Measurements from ENCODE around the gene PLXNA4.

The PLXNA4 gene

DNA sequence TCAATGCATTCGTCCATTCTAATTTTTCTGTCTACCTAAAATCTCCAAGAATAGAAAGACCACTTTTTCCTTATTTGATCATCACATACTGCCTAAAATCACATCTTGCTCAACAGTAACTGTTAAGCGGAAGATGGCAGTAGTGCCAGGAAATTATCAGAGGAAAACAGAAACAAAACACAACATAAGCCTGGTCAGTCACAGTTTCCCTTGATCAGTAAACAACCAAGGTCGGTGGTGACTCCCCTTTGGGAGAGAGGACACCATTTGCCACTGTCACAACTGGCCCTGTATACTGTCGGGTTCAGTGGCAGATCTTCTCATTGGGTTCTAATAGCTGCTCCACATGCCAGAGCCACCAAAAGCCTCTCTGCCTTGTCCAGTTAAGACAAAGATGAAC, 106.6 kb downstream of the PLXNA4 start:
- Histone ChIP-seq H3K4me3 (replicated peaks; ENCODE audit: insufficient read depth, low read length) (no peak overlapping the region), H3K27me3 (ENCODE audit: insufficient read depth, poor library complexity, severe bottlenecking) (peaks cover 3% of the 10 kb centered on the region), H3K27ac (replicated peaks) (no peak overlapping the region)
- TF ChIP-seq POLR2AphosphoS5 (IDR thresholded peaks at IDR 0.05; ENCODE audit: low read depth) (no peak), REST (IDR thresholded peaks at IDR 0.05; ENCODE audit: insufficient replicate concordance, low read depth) (no peak), SPI1 (IDR thresholded peaks at IDR 0.05; ENCODE audit: borderline replicate concordance, low read depth) (no peak), CTCF (IDR thresholded peaks at IDR 0.05; ENCODE audit: insufficient read depth, low read length) (no peak), GABPA (IDR thresholded peaks at IDR 0.05; ENCODE audit: low read depth) (no peak)
- no peak for DNase-seq (ENCODE audit: low read depth in 1 of 2, low spot score in 1 of 2)

DNA sequence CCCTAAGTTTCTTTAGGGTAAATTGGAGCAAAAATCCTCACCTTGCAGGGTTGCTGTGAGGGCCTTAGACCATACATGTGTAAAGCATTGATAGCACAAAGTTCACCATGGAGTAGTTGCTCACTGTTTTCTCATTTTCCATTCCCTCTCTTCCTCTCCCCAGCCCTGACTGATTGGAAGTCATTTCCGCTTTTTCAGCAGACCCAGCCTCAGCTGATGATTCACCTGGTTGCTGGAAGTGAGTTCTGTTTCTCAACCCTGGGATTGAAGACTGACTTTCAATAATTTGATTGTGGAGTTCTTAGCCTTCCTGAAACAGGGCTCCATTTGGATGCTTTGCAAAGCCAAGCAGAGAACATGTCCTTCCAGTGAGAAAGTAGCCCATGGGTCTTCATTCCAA, 107.0 kb downstream of the PLXNA4 start:
- H3K27ac ChIP-seq (replicated peaks) = no peak overlapping the region
- H3K4me3 ChIP-seq (replicated peaks; ENCODE audit: insufficient read depth, low read length) = no peak overlapping the region
- TF ChIP-seq REST (IDR thresholded peaks at IDR 0.05; ENCODE audit: insufficient replicate concordance, low read depth) (no peak), GABPA (IDR thresholded peaks at IDR 0.05; ENCODE audit: low read depth) (no peak), POLR2AphosphoS5 (IDR thresholded peaks at IDR 0.05; ENCODE audit: low read depth) (no peak), SPI1 (IDR thresholded peaks at IDR 0.05; ENCODE audit: borderline replicate concordance, low read depth) (no peak), CTCF (IDR thresholded peaks at IDR 0.05; ENCODE audit: insufficient read depth, low read length) (no peak)
- peaks cover 3% of the 10 kb centered on the region for H3K27me3 ChIP-seq (ENCODE audit: insufficient read depth, poor library complexity, severe bottlenecking)
- DNase-seq (ENCODE audit: low read depth in 1 of 2, low spot score in 1 of 2) = no peak

GRCh38 chr7:132466367-132466766, 109.9 kb downstream of the PLXNA4 start:
- H3K4me3 ChIP-seq (replicated peaks; ENCODE audit: insufficient read depth, low read length) = no peak overlapping the region
- no peak for TF ChIP-seq SPI1 (IDR thresholded peaks at IDR 0.05; ENCODE audit: borderline replicate concordance, low read depth)

GRCh38 chr7:132465516-132465915, 110.8 kb downstream of the PLXNA4 start:
- Histone ChIP-seq H3K4me3 (replicated peaks; ENCODE audit: insufficient read depth, low read length) (no peak overlapping the region), H3K27ac (replicated peaks) (no peak overlapping the region), H3K27me3 (ENCODE audit: insufficient read depth, poor library complexity, severe bottlenecking) (no peaks in the 10 kb centered on the region)
- DNase-seq (ENCODE audit: low read depth in 1 of 2, low spot score in 1 of 2) = no peak
- TF ChIP-seq POLR2AphosphoS5 (IDR thresholded peaks at IDR 0.05; ENCODE audit: low read depth) (no peak), CTCF (IDR thresholded peaks at IDR 0.05; ENCODE audit: insufficient read depth, low read length) (no peak), REST (IDR thresholded peaks at IDR 0.05; ENCODE audit: insufficient replicate concordance, low read depth) (no peak), GABPA (IDR thresholded peaks at IDR 0.05; ENCODE audit: low read depth) (no peak), SPI1 (IDR thresholded peaks at IDR 0.05; ENCODE audit: borderline replicate concordance, low read depth) (no peak)

More at GRCh38 chr7:132466367-132466766, 109.9 kb downstream of the PLXNA4 start:
- Histone ChIP-seq H3K27me3 (ENCODE audit: insufficient read depth, poor library complexity, severe bottlenecking) (no peaks in the 10 kb centered on the region), H3K27ac (replicated peaks) (no peak overlapping the region)
- no peak for DNase-seq (ENCODE audit: low read depth in 1 of 2, low spot score in 1 of 2)
